Activated T-helper 2 cell treated with anti-CD3 and anti-CD28 coated beads, Interferon-gamma antibody, Interleukin-2, Interleukin-4, amounts not matched to agents 10 μg/mL and 5 μg/mL and 100 μg/mL, durations not matched to agents 14 hours and 24 hours and 36 hours (primary cell): ENCODE results near the gene ARHGEF4. TPM values are rescaled to one million over a fixed set of nuclear protein-coding genes. Genes with fewer than 3 reads are reported as not detected.
"Not testable (repeated sequence)": the region's sequence is repeated elsewhere in the genome, so short reads cannot be mapped to it uniquely, and the experiment has no call there.

Experiments used
- DNase-seq: peaks from one replicate; pipeline ENCODE4 v3.0.0; 2021; ENCODE audit warnings: low spot score
- H3K27ac Mint-ChIP-seq: one replicate; pipeline ENCODE4 v1.8.0; 2021; ENCODE audit warnings: mixed read lengths
- H3K27me3 Mint-ChIP-seq: one replicate; pipeline ENCODE4 v1.8.0; 2021; ENCODE audit warnings: low read depth, mixed read lengths
- H3K36me3 Mint-ChIP-seq: one replicate; pipeline ENCODE4 v1.8.0; 2021; ENCODE audit warnings: low read depth, mixed read lengths
- H3K4me1 Mint-ChIP-seq: one replicate; pipeline ENCODE4 v1.8.0; 2021; ENCODE audit warnings: low read depth, mixed read lengths
- H3K4me3 Mint-ChIP-seq: one replicate; pipeline ENCODE4 v1.8.0; 2021; ENCODE audit warnings: low read depth, mild to moderate bottlenecking, moderate library complexity, mixed read lengths
- H3K9me3 Mint-ChIP-seq: one replicate; pipeline ENCODE4 v1.8.0; 2021; ENCODE audit warnings: mixed read lengths
- intact Hi-C: fragments of 100-400 bp; cut with micrococcal nuclease; formaldehyde crosslinking; loops from one replicate; pipeline ENCODE4 v1.15.1; 2023
- total RNA-seq: library from RNA; stranded (reverse); gene quantifications from 2 replicates; pipeline ENCODE4 v1.2.3, GENCODE V29; 2022

Gene ARHGEF4
- total RNA-seq, 1 donor from 2014 or later, result 0.11 TPM

DNA sequence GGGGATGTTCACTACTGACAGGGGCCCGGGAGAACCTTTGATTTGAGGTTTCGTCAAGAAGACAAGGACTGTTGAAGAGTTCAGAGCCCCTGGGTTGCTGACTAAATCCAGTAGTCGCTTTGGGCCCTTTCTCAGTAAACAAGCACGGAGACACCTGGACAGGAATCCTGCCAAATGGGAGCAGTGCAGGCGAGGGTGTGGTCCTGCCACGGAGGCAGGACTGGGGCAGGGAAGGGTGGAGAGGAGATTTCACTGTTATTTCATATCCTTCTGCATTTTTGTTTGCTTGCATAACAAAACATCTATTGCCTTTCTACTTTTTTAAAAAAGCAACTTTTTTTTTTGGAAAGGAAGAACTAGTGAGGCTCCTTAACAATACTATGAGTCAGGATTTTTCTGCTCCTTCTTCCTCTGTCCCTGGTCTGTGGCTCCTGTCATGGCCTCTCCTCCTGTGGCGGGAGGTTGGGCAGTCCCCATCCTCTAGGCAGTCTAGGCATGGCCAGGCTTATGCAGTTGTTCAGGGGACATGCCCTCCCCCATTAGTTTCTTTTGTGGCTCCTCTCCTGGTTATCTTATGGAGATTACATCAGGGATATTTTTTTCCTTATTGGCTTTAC is 57.7 kb downstream of the ARHGEF4 start:
- intact Hi-C loops, result no loop called here
- Mint-ChIP-seq H3K9me3 (no peaks in the 10 kb centered on the region), H3K4me1 (no peaks in the 10 kb centered on the region), H3K4me3 (no peak overlapping the region), H3K36me3 (no peaks in the 10 kb centered on the region), H3K27ac (no peak overlapping the region), H3K27me3 (peaks cover 6% of the 10 kb centered on the region)
- DNase-seq, result no peak

DNA sequence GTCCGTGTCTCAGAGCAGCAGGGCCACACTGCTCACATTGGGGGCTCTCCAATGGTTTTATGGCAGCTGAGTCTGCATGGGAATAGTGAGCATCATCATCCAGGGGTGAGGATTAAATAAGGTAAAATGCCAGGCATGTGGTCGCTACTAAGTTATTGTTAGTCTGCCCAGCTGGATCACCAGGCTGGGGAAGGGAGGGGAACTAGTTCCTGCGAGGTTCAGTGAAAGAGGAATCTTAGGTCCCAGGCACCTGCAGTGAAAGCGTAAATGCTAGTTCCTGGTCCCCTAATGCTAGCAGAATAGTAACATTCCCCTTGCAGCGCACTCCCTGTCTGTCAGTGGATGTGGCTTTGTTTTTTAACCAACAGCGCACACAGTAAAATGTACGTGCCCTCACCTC is 60.1 kb downstream of the ARHGEF4 start:
- Mint-ChIP-seq H3K4me1 (no peaks in the 10 kb centered on the region), H3K27ac (no peak overlapping the region), H3K9me3 (no peaks in the 10 kb centered on the region), H3K27me3 (peaks cover 9% of the 10 kb centered on the region), H3K4me3 (no peak overlapping the region), H3K36me3 (no peaks in the 10 kb centered on the region)
- intact Hi-C loops, result no loop called here
- no peak for DNase-seq

DNA sequence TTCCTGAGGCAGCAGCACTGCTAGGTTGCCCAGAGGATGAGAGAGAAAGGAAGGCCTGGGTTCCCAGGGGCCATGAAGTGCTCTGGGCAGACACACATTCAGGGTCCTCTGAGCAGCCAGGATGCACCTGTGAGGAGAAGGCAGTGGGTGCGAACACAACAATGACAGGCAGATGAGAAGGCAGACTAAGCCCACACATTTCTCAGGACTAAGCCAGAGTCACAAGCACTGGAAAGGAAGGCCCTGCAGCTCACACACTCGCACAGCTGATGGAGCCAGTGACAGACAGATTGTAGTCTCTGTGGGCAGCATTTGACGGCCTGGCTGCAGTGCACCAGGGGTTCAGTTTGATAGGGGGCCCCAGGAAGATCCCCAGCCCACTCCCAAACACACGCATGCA is 61.8 kb downstream of the ARHGEF4 start:
- Mint-ChIP-seq H3K27me3 (peaks cover 9% of the 10 kb centered on the region), H3K36me3 (no peaks in the 10 kb centered on the region), H3K4me1 (no peaks in the 10 kb centered on the region), H3K4me3 (no peak overlapping the region), H3K27ac (no peak overlapping the region), H3K9me3 (no peaks in the 10 kb centered on the region)
- DNase-seq, result no peak
- intact Hi-C loops, result no loop called here

DNA sequence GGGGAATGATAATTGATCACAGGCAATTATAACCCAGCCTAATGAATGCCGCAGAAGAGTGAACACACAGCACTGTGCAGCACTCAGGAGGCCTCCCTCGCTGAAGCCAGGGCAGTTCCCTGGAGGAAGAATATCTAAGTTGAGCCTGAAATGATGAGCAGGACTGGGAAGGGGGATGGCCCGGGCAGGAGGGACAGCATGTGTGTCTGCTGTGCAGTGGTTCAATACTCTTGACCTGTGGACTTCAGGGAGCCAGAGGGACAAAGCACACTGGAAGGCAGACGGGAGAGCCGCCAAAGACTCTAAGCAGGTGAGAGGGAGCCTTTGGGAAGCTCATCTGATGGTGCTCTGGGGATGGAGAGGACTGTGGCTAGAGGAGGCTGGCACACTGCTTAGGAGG is 62.6 kb downstream of the ARHGEF4 start:
- no peaks in the 10 kb centered on the region for H3K4me1 Mint-ChIP-seq

DNA sequence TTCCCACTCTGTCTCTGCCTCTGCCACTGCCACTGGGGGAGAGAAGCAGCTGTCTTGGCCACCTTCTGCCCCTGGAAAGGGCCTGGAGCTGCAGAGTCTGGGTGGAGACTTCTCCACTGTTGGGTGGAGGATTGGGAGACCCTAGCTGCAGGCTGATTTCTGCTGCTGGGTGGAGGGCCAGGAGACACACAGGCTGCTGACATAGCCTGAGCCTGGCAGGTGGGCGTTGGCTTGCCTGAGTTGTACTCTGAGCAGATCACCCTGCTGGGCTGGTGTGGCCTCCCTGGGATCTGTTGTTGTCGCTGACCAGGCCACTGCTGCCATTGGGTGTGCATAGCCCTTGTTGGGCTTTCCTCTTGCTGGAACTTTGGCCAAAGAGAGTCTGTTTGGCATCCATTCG is 64.3 kb downstream of the ARHGEF4 start:
- Mint-ChIP-seq H3K4me3 (no peak overlapping the region), H3K36me3 (no peaks in the 10 kb centered on the region), H3K4me1 (no peaks in the 10 kb centered on the region), H3K9me3 (no peaks in the 10 kb centered on the region), H3K27me3 (peaks cover 6% of the 10 kb centered on the region), H3K27ac (no peak overlapping the region)
- intact Hi-C loops, result no loop called here
- no peak for DNase-seq

More for the DNA sequence above, 62.6 kb downstream of the ARHGEF4 start:
- DNase-seq, result no peak
- H3K27ac Mint-ChIP-seq, result no peak overlapping the region
- no peak overlapping the region for H3K4me3 Mint-ChIP-seq
- H3K27me3 Mint-ChIP-seq, result peaks cover 9% of the 10 kb centered on the region
- intact Hi-C loops, result no loop called here
- H3K36me3 Mint-ChIP-seq, result no peaks in the 10 kb centered on the region
- no peaks in the 10 kb centered on the region for H3K9me3 Mint-ChIP-seq

DNA sequence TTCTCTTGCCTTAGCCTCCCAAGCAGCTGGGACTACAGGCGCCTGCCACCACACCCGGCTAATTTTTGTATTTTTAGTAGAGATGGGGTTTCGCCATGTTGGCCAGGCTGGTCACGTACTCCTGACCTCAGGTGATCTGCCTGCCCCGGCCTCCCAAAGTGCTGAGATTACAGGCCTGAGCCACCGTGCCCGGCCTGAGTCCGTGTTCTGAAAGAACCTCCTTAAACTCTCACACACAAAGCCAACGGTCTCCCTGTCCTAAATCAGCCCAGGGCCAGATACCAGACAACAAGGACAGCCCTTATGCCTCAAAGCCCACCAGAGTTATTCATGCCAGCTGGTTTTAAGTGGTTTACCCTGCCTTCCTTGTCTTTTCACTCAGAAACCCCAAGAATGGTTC is 64.9 kb downstream of the ARHGEF4 start:
- H3K27me3 Mint-ChIP-seq, H3K4me3 Mint-ChIP-seq, H3K9me3 Mint-ChIP-seq, H3K27ac Mint-ChIP-seq, intact Hi-C loops, H3K36me3 Mint-ChIP-seq, DNase-seq, H3K4me1 Mint-ChIP-seq: not testable (repeated sequence)

DNA sequence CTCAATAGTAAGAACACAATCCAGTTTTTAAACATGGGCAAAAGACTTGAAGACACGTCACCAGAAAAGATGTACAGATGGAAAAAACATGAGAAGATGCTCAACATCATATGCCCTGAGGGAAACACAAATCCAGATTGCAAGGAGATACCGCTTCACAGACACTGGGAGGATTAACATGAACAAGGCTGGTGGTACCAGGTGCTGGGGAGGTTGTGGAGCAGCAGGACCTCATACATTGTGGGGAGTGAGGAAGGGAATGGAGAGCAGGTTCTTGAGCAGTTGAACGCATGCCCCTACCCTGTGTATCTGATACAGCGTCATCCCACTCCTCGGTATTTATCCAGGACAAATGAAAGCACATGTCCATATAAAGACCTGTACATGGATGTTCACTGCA is 72.1 kb downstream of the ARHGEF4 start:
- no peak overlapping the region for H3K27ac Mint-ChIP-seq
- H3K4me3 Mint-ChIP-seq, result no peak overlapping the region
- H3K4me1 Mint-ChIP-seq, result no peaks in the 10 kb centered on the region
- H3K27me3 Mint-ChIP-seq, result peaks cover 2% of the 10 kb centered on the region
- H3K9me3 Mint-ChIP-seq, result no peaks in the 10 kb centered on the region
- H3K36me3 Mint-ChIP-seq, result no peaks in the 10 kb centered on the region
- intact Hi-C loops, result no loop called here
- DNase-seq, result no peak

DNA sequence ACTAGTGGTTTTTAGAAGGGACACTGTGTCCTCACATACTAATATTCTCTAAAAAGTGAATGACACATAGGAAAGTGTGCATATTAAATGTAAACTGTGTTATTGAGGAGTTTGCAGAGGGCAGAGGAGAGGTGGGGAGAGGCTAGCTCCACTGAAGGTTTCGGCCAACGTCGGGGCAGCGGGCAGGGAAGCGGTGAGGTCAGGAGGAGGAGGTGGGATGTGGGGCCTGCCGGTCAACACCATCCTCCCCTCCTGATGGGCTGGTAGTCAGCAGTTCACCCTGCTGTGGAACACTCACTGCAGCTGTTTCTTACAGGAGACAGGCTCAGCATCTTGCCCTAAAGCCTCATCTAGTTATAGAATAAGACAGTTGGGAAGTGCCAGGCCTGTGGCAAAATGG is 74.2 kb downstream of the ARHGEF4 start:
- Mint-ChIP-seq H3K9me3 (no peaks in the 10 kb centered on the region), H3K36me3 (no peaks in the 10 kb centered on the region), H3K27me3 (peaks cover 9% of the 10 kb centered on the region), H3K4me1 (no peaks in the 10 kb centered on the region), H3K27ac (no peak overlapping the region), H3K4me3 (no peak overlapping the region)
- DNase-seq, result no peak
- intact Hi-C loops, result no loop called here

DNA sequence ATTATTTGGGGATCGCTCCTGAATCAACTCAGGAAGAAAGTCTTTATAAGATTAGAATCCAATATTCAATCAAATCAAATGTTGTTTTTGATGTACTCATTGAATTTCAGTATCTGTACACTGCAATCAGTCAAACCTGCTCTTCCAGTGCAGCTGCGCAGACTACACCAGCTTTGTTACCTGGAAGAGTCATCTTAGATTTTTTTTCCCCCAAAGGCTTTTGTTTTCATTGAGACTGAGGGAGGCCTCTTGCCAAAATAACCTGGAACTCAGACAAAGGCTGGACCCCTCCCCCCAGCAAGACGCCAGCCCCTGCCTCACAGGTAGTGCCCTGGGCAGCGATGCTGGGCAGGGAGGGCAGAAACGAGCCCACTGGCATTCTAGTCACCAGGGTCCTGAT is 74.8 kb downstream of the ARHGEF4 start:
- H3K9me3 Mint-ChIP-seq, result no peaks in the 10 kb centered on the region
- H3K27ac Mint-ChIP-seq, result no peak overlapping the region
- intact Hi-C loops, result no loop called here

DNA sequence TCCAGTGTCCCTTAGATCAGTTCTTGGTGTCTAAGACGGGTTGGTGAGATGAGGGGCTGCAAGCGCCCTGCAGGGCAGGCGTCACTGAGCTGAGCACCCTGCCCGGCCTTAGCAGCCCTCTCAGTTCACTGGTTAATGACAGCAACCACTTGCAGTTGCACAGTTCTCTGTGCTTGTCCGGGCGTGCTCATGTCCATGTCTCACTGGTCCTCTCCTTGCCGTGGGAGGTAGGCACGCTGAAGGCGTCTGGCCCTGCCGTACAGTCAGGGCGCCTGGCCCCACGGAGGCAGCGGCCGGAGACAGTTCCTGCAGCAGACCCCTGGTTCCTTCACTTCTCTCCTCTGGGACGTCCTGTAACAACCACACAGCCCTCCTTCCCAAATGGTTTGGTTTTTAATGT is 75.3 kb downstream of the ARHGEF4 start:
- DNase-seq, result no peak
- H3K9me3 Mint-ChIP-seq, result no peaks in the 10 kb centered on the region
- H3K4me3 Mint-ChIP-seq, result no peak overlapping the region
- peaks cover 9% of the 10 kb centered on the region for H3K27me3 Mint-ChIP-seq
- no peak overlapping the region for H3K27ac Mint-ChIP-seq
- intact Hi-C loops, result no loop called here
- H3K4me1 Mint-ChIP-seq, result no peaks in the 10 kb centered on the region
- H3K36me3 Mint-ChIP-seq, result no peaks in the 10 kb centered on the region

More for the DNA sequence above, 74.8 kb downstream of the ARHGEF4 start:
- Mint-ChIP-seq H3K27me3 (peaks cover 9% of the 10 kb centered on the region), H3K4me1 (no peaks in the 10 kb centered on the region), H3K4me3 (no peak overlapping the region), H3K36me3 (no peaks in the 10 kb centered on the region)
- no peak for DNase-seq

DNA sequence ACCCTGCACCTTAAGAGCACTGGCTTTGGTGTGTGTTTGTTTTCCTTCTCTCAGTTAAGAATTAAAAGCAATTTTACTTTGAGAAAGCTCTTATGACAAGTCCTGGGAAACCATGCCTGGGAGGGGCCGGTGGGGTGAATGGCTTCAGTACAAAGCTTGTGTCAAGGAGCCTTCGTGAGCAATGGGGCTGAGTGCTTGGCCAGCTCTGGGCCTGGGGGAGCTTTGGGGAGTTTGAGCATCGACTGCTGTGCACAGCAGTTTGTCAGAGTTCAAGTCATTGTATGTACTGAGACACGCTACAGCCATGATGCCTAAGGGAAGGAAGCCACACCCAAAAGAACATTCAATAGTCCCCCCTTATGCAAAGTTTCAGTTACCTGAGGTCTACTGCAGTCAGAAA is 75.8 kb downstream of the ARHGEF4 start:
- Mint-ChIP-seq H3K9me3 (no peaks in the 10 kb centered on the region), H3K4me3 (no peak overlapping the region), H3K36me3 (no peaks in the 10 kb centered on the region)

DNA sequence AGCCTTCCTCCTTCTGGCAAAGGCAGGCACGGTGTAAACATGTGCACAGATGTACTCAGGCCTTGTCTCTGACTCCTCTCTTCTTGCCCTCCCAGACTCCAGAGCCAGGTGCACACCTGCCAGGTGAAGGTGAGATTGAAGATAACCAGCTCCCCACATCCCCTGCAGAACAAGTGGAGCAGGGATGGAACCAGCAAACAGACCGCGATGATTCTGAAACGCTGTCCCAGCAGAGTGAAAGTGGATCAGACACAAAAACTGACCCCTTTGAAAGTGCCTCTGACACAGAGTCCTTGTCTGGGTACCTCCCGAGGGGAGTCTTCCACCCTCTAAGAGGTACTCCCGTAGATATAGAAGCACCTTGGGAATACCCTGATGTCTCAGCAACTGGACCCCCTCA is 77.2 kb downstream of the ARHGEF4 start:
- Mint-ChIP-seq H3K4me1 (no peaks in the 10 kb centered on the region), H3K27ac (no peak overlapping the region), H3K36me3 (no peaks in the 10 kb centered on the region), H3K9me3 (no peaks in the 10 kb centered on the region), H3K4me3 (no peak overlapping the region), H3K27me3 (peaks cover 9% of the 10 kb centered on the region)
- intact Hi-C loops, result no loop called here
- DNase-seq, result no peak

More for the DNA sequence above, 75.8 kb downstream of the ARHGEF4 start:
- Mint-ChIP-seq H3K4me1 (no peaks in the 10 kb centered on the region), H3K27me3 (peaks cover 9% of the 10 kb centered on the region), H3K27ac (no peak overlapping the region)
- intact Hi-C loops, result no loop called here
- DNase-seq, result no peak

DNA sequence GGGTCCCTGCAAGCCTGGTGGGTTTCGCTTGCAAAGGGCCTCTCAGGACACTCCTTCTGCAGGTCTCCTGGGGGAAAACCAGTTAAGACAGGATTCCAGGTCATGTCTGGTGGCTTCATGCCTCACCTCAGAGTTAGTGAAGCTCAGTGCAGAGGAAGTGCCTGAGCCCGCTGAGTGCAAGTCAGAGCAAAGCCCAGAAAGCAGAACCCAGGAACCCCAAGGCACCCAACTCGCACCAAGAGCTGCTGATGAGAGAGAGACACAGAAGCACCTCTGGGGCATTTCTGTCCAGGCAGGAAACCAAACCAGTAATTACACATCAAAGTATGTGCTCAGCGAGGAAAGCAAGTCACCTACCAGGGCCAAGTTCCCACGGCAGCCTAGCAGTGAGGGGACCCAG is 78.4 kb downstream of the ARHGEF4 start:
- no peak overlapping the region for H3K27ac Mint-ChIP-seq
- H3K9me3 Mint-ChIP-seq, result no peaks in the 10 kb centered on the region
- intact Hi-C loops, result no loop called here
- DNase-seq, result no peak
- no peak overlapping the region for H3K4me3 Mint-ChIP-seq
- H3K4me1 Mint-ChIP-seq, result no peaks in the 10 kb centered on the region
- H3K36me3 Mint-ChIP-seq, result no peaks in the 10 kb centered on the region
- H3K27me3 Mint-ChIP-seq, result peaks cover 9% of the 10 kb centered on the region
